ENCODE results near the gene DGCR6.
"Not testable (repeated sequence)": the region's sequence is repeated elsewhere in the genome, so short reads cannot be mapped to it uniquely, and the experiment has no call there.

DNA sequence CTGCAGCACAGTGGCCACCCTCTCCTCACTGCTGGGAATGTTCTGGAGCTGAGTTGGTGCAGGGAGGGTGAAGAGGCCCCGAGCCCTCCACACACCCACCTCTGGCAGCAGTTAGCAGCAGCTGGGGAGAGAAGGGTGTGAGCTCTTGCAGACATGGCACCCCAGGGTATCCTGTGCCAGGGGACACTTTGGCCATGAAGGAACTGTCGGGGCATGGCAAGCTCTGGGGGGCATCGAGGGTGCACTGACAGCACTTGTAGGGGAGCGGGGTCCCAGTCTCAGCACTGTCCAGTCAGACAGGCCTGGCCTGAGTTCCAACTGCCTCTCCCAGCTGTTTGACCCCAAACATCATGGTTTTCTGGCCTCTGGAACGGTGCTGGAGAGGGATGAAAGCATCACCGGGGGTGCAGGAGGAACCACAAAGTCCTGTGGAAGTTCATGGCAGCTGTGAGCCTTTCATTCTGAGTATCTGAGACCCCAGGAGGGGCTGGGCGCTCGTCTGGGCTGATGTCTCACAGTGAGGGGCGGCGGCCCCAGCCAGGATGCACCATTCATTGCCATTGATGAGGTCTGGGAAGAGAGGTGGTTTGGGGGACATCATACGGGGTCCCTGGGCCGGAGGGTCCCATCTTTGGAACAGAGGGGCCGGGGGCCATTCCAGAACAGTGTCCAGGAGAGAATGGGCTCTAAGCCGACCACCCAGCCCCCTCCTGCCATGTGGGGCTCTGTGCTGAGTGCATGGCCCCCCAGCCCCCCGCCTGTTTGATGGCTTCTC, 50.2 kb downstream of the DGCR6 start:
- TF ChIP-seq, protein P1, sequence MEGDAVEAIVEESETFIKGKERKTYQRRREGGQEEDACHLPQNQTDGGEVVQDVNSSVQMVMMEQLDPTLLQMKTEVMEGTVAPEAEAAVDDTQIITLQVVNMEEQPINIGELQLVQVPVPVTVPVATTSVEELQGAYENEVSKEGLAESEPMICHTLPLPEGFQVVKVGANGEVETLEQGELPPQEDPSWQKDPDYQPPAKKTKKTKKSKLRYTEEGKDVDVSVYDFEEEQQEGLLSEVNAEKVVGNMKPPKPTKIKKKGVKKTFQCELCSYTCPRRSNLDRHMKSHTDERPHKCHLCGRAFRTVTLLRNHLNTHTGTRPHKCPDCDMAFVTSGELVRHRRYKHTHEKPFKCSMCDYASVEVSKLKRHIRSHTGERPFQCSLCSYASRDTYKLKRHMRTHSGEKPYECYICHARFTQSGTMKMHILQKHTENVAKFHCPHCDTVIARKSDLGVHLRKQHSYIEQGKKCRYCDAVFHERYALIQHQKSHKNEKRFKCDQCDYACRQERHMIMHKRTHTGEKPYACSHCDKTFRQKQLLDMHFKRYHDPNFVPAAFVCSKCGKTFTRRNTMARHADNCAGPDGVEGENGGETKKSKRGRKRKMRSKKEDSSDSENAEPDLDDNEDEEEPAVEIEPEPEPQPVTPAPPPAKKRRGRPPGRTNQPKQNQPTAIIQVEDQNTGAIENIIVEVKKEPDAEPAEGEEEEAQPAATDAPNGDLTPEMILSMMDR (conservative IDR thresholded peaks at IDR 0.05; ENCODE audit: low read depth, low read length), result not testable (repeated sequence)
- TF ChIP-seq RCOR1 (IDR thresholded peaks at IDR 0.05; ENCODE audit: insufficient replicate concordance, low read length); POLR2A (IDR thresholded peaks at IDR 0.05; ENCODE audit: low read depth, low read length); NFE2L2 (IDR thresholded peaks at IDR 0.05; ENCODE audit: low read depth, low read length); RAD21 (IDR thresholded peaks at IDR 0.05; ENCODE audit: low read length); CEBPB (IDR thresholded peaks at IDR 0.05; ENCODE audit: low read depth, low read length); SMC3 (IDR thresholded peaks at IDR 0.05; ENCODE audit: low read depth, low read length); FOS (IDR thresholded peaks at IDR 0.05; ENCODE audit: low read depth, low read length); MXI1 (IDR thresholded peaks at IDR 0.05; ENCODE audit: borderline replicate concordance, low read depth, low read length); RFX5 (IDR thresholded peaks at IDR 0.05; ENCODE audit: low read depth, low read length); MAFK (IDR thresholded peaks at IDR 0.05; ENCODE audit: low read depth, low read length): not testable (repeated sequence)
- TF ChIP-seq, protein P2, sequence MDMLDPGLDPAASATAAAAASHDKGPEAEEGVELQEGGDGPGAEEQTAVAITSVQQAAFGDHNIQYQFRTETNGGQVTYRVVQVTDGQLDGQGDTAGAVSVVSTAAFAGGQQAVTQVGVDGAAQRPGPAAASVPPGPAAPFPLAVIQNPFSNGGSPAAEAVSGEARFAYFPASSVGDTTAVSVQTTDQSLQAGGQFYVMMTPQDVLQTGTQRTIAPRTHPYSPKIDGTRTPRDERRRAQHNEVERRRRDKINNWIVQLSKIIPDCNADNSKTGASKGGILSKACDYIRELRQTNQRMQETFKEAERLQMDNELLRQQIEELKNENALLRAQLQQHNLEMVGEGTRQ (IDR thresholded peaks at IDR 0.05; ENCODE audit: low read depth, low read length), result not testable (repeated sequence)
